Activated CD4-positive, alpha-beta T cell treated with anti-CD3 and anti-CD28 coated beads for 24 hours (primary cell): Measurements from ENCODE around the gene NXPH1.

ENCODE experiments used
- DNase-seq, 2 donors: peaks; one replicate each; pipeline ENCODE4 v3.0.0-alpha.2; 2020; ENCODE audit warnings: low read depth in 2 of 2

NXPH1 gene

GRCh38 chr7:8433477-8434289 is at the start of gene NXPH1:
Gene NXPH1, plus strand, starts transcription at chr7:8433609.
- DNase-seq: no peak

GRCh38 chr7:8384901-8385300 is 48.5 kb upstream of the NXPH1 start:
- no peak for DNase-seq

- no peak for DNase-seq
Measured at GRCh38 chr7:8386926-8387550, 46.4 kb upstream of the NXPH1 start.

- DNase-seq: no peak
Measured at GRCh38 chr7:8387551-8388256, 45.7 kb upstream of the NXPH1 start.

GRCh38 chr7:8388257-8388625 is 45.2 kb upstream of the NXPH1 start:
- no peak for DNase-seq

GRCh38 chr7:8389593-8390261 is 43.7 kb upstream of the NXPH1 start:
- DNase-seq: no peak

GRCh38 chr7:8390262-8390626 is 43.2 kb upstream of the NXPH1 start:
- DNase-seq: no peak

GRCh38 chr7:8391353-8392062 is 41.9 kb upstream of the NXPH1 start:
- no peak for DNase-seq

GRCh38 chr7:8396294-8396693 is 37.1 kb upstream of the NXPH1 start:
- DNase-seq: no peak

GRCh38 chr7:8408871-8409270 is 24.5 kb upstream of the NXPH1 start:
- DNase-seq: no peak

- DNase-seq: no peak
Measured at GRCh38 chr7:8411103-8411502, 22.3 kb upstream of the NXPH1 start.

GRCh38 chr7:8413600-8413999 is 19.8 kb upstream of the NXPH1 start:
- DNase-seq: no peak

GRCh38 chr7:8418629-8419245 is 14.7 kb upstream of the NXPH1 start:
- peak; percentile 18 to 20 for DNase-seq

GRCh38 chr7:8422177-8422576 is 11.2 kb upstream of the NXPH1 start:
- no peak for DNase-seq

GRCh38 chr7:8423057-8423456 is 10.4 kb upstream of the NXPH1 start:
- DNase-seq: no peak

- no peak for DNase-seq
Measured at GRCh38 chr7:8425223-8425622, 8.2 kb upstream of the NXPH1 start.

GRCh38 chr7:8430643-8431042 is 2.8 kb upstream of the NXPH1 start:
- DNase-seq: no peak

- no peak for DNase-seq
Measured at GRCh38 chr7:8434290-8435002, 1.0 kb downstream of the NXPH1 start.

- no peak for DNase-seq
Measured at GRCh38 chr7:8435095-8435494, 1.7 kb downstream of the NXPH1 start.
